GM21737 (cell line): ENCODE measurements around the gene EFHC1.

Experiments used
- ATAC-seq: cut with Tn5 transposase; IDR thresholded peaks from one replicate; pipeline ENCODE4 v1.9.1; 2021; ENCODE audit warnings: mild to moderate bottlenecking, moderate library complexity; ENCODE audit not compliant: unreplicated experiment

The EFHC1 gene

DNA sequence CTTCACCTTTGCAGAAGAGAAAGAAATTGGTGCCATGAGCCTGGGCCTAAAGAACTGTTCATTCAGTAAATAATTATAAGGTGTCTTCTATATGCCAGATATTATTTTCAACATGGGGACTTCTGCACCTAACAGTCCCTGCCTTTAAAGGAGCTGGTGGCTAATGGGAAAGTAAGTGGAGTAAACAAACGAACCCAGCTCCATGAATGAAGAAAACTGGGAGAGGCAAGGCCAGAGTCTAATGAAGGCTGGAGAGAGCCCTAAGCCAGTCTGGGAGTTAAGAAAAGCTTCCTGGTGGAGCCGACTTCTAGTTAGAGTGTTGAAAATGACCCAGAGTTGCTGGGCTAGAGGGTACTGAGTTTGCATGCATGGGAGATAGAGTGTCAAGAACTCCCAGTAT lies 24.2 kb upstream of the EFHC1 start:
- ATAC-seq, result no peak

DNA sequence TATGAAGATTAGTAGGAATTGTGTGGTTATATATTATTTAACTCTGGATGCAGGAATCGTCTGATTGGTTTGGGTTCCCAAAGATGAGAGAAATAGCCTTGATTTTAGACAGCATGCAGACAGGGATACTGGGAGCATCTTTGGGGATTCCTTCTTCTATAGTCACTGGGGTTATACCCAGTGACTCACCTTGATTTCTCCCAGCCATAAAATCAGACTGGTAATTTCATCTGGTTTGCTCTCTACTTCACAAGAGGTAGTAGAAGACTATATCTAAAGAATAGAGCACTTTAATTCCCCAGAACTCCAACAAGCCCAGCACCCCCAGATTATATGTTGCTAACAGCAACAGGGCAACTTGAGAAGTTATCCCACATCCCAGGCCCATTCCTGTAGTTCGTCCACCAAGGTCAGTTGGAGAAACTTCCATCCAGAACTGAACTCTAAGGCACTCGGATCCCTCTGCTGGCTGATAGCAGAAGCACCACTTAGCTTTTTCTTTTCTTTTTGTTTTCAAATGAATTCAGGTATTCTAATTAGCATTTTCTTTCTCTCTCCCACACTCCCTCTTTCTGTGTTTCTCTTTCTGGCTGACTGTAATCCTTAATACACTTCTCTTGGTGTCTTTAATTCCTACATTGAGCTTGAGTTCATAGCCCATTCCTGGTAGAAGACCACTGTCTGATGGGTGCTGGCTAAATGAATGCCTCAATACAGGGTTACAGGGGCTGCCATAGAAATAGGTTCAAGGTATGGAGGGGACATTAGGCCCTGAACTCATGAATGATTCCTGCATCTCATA lies 20.4 kb upstream of the EFHC1 start:
- no peak for ATAC-seq

DNA sequence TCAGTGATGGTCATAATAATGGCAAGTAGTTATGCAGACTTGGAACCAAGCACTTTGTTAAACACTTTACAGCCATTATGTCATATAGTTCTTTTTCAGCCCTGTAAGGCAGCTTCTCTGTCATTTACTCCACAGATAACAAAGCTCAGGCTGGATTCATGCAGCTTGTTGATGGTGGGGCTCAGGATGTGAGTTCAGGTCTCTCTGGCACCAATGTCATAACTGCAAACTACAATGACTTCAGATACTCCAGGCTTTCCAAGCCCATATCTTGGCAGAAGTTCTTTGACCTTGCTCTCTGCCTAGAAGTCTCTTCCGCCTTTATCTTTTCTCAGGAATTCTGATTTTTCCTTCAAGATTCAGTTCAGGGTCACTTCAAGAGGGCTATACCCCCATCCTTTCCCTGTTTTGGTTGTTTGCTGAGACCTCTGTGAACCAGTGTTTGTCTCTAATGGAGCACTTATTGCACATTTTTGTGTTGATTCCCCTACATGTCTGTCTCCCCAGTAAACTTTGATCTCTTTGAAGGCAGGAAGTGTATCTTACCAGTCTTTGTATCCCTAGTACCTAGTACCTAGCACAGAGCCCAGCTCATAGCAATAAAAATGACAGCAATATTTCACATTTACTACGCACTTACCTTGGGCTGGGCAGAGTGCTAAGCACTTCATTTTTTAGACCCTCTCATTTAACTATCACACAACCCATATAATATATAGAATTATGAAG lies 19.7 kb upstream of the EFHC1 start:
- no peak for ATAC-seq

DNA sequence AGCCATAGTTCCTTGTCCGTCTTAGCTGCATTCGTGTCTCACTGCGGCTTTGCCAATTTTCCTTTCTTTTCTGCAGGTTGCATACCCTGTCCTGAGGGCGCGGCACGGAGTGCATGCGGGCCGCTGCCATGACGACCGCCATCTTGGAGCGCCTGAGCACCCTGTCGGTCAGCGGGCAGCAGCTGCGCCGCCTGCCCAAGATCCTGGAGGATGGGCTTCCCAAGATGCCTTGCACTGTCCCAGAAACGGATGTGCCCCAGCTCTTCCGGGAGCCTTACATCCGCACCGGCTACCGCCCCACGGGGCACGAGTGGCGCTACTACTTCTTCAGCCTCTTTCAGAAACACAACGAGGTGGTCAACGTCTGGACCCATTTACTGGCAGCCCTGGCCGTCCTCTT lies 17.1 kb upstream of the EFHC1 start:
- no peak for ATAC-seq

DNA sequence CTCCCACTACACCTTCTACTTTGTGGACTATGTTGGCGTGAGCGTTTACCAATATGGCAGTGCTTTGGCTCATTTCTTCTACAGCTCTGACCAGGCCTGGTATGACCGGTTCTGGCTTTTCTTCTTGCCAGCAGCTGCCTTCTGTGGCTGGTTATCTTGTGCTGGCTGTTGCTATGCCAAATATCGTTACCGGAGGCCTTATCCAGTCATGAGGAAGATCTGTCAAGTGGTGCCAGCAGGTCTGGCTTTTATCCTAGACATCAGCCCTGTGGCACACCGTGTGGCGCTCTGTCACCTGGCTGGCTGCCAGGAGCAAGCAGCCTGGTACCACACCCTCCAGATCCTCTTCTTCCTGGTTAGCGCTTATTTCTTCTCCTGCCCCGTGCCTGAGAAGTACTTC lies 16.5 kb upstream of the EFHC1 start:
- no peak for ATAC-seq

DNA sequence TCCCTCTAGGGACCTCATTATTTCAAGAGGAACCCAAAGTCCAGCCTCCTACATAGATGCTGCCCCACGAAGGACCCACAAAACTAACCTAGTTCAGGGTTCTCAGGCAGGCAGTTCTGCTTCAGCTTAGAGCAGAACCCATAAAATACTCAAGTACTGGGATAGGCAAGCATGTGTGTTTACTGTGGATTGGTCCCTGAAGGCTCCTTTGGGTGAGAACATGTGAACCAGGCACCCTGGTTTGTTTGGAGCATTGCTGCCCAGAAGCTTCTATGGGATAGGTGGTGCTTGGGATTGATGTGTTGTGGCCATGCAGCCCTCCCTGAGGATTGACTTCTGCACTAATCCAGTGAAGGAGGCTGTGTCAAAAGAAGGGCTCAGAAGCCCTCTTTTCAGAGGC lies 14.9 kb upstream of the EFHC1 start:
- ATAC-seq, result no peak

DNA sequence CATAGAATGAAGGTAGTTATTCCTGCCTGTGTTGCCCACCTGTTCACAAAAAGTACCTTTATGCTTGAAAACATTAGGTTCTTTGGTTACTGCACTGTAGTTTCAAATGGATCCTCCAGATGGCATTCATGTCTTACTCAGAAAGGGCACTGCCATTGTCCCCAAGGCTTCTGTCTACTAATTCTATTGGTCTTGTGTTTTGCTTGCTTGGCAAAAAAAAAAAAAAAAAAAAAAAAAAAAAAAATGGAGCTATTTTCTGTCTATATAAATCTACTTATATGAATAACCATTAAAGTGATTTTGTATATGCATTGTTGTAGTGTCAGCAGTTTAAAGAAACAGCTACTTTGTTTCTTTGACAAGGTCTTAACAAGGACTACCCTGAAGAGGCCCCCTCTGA lies 12.7 kb upstream of the EFHC1 start:
- ATAC-seq, result peak; percentile 67

DNA sequence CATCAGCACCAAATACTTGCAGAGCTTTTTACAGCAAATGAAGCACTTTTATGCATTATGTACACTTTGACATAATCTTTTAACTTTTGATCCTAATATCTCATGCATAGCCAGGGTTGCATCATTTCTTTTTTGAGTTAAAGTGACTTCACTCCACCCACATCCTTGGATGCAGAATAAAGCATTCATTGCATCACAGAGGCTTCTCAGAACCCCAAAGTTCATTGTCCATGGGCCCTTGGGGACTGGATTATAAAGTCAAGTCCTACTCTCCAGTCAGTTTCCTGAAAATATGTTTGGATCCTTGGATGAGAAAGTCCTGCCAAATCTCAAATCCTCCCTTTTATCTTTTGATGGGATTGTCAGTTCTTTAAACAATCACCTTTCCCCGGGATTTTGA lies 10.6 kb upstream of the EFHC1 start:
- no peak for ATAC-seq

DNA sequence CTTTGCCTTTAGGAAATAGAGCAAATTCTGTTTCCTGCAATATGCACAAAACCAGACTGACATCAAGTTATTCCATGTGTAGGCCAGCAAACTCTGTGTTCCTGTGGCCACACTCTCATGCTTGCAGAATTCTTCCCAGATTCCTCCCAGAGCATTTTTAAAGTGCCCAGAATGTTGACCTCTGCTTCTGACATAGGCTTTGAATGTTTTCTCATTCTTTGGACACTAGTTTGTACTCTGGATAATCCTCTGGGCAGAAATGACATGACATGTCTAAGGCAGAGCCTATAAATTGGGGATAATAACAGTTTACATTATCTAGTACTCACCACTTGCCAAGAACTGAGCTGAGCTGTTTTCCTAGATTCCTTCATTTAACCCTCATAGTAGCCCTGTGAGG lies 9.2 kb upstream of the EFHC1 start:
- ATAC-seq, result no peak

DNA sequence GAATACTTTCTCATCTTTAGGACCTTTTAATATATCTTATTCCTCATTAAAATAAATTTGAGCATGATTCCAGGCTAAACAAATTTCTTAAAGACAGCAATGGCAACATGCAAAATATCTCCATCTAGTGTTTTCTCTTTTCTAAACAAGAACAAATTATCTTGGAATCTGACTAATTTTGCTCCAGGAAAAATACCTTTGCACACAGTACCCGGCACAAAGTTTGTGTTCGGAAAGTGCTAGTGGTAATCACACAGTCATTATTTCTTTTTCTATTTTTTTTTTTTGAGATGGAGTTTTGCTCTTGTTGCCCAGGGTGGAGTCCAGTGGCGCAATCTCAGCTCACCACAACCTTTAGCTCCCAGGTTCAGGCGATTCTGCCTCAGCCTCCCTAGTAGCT lies 8.2 kb upstream of the EFHC1 start:
- no peak for ATAC-seq

DNA sequence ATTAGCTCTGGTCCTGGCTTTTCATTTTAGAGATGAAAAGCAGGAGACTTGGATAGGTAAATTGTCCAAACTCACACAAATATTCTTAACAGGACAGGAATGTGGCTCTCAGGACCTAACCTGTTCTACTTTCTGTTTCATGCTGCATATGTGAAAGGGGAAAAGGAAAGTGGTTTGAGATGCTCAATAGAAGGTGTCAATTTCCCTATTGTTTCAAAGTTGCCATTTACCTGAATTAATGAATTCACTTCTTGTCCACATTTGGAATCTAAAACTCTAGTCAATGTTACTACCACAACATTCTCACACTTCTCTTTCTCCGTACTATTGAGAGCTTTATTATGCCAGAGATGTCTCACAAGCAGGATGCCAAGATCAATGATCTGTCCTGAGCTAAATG lies 4.8 kb upstream of the EFHC1 start:
- ATAC-seq, result no peak

DNA sequence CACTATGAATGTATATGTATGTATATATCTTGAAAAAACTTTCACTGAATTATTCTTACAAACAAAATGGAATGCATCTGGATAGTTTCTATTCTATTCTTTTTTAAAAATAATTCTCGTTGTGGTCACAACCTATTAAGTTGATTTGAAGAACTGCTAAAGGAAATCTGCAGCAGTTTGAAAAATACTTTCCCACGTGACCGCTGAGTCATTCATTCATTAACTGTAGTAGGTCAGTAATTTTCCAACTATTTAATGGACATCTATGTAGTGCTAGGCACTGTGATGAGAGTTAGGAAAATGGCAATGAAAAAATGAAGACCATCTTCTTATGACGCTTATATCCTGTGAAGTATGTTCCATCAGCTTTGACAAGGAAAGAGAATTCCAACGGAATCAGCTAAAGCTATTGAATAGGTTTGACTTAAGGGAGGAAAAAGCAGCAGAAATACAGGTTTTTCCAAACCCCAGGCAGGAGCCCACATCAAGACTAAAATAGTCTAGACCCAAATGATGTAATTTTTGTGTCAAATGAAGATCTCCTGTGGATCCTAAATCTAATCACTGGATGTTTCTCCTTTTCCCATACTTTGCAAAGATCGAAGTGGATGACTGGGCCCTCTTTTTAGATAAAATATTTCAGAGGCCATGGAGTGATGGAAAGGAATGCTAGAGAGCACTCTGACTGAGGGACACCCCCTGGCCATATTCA lies 4.1 kb upstream of the EFHC1 start:
- no peak for ATAC-seq

DNA sequence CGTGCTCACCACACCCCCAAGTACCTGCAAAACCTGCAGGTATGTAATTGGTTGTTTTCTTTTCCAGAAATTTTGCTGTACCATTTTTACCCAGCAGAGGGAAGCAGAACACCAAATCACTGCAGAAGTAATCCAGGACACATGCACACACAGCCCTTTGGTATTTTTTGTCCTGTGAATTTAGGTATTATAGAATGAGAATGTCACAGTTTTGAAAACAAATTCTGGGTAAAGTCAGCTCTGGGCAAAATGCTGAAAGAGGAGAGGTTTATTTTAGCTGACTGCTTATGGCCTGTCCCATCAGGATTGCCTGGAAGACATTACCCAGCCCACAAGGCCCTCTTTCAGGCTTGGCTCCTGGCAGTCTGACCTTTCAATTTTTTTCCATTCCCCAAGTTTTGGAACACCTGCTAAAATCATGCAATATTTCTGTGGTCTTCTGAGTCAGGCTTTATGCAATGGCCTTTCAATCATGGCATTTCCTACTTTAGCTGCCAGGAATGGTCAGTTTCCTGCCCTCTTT lies 3.5 kb upstream of the EFHC1 start:
- no peak for ATAC-seq

DNA sequence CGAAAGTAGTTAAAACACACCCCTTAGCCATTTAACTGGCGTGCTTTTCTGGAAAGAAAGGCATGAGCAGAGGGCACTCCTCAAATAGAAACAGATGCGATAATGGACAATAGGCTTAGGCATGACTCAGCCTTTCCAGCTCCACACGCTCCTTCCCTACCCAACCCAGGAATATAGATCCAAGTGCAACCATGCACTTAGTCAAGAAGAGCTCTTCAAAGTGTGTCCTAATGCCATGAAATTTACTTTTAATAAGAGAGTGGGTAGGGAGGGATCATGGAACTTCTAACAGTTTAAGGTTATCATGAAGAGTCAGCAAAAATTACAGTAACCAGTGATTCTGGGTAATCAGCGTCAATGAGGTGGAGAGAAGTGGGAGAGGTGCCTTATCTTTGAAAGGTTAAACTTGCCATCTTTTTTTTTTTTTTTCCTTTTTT lies 2.4 kb upstream of the EFHC1 start:
- ATAC-seq, result no peak

DNA sequence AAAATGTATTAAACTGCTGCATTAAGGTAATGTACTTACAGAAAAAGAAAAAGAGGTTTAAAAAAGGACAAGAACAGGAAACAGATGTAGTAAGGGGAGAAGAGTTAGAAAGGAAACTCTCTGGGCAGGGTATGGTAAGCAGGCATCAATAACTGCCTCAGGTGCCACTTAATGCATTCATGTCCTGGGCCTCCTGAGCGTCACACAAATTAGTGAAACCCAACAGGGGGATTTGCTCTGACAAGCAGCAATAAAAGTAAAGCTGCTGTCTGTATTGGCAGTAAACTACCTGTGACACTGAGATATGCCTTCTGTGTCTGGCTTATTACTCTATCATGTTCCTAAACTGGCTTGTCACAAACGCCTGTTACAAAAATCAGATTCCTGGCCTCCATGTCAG lies 1.5 kb upstream of the EFHC1 start:
- no peak for ATAC-seq

DNA sequence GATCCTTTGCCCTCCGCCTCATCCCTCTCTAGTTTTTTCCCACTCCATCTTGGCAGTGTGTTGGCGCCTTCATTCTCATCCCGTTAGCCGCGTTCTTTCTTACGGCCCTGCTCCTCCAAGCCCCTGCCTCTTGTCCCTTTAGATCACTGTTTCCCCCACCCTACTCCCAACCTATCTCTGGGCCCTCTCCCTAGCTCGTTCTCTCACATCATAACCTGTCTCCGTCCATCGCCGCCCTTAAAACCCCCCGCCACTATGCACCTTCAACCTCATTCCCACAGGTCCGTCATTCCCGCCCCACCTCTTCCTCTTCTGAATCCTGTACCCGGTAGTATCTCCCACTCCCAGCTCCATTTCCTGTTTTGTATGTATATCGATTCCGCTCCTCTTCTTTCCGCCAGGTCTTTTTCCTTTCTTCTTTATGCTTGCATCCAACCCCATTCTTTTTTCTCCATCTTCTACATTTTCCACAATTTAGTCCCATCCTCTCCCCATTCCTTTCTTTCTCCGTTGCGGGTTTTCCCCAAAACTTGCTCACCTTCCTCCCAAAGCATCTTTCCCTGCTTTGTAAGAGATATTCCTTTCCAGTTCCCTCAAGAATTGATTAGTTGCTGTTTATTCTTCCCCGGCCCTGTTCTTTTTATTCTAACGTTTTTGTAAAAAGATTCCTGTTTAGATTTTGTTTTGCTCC lies 671 bp downstream of the EFHC1 start:
- ATAC-seq, result no peak

DNA sequence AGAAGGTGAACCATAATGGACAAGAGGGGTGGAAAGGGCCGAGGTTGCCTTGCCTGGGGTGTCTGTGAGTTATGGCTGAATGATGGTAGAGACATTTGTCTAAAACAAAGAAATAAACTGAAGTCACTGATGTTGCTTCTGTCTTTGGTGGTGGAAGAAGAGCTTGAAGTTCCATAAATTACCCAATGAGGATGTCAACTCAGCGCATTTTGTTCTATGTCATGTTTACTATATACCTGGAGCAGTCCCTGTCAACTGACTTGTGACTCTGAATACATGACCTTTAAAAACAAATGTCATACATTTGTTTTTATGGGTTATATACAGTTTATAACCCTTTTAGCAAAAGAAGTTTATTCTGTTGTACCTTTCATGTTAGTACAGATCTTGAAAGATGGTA lies 2.0 kb downstream of the EFHC1 start:
- no peak for ATAC-seq

DNA sequence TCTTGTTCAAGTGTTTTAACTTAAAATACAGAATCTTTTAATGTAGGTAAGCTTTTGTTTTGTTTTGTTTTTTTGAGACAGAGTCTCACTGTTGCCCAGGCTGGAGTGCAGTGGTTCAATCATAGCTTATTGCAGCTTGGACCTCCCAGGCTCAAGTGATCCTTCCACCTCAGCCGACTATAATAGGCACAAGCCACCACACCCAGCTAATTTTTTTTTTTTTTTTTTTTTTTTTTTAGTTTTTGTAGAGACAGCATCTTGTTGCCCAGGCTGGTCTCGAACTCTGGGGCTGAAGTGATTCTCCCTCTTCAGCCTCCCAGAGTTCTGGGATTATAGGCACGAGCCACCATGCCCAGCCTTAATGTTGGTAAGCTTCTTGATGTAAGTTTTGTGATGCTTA lies 3.3 kb downstream of the EFHC1 start:
- ATAC-seq, result no peak

DNA sequence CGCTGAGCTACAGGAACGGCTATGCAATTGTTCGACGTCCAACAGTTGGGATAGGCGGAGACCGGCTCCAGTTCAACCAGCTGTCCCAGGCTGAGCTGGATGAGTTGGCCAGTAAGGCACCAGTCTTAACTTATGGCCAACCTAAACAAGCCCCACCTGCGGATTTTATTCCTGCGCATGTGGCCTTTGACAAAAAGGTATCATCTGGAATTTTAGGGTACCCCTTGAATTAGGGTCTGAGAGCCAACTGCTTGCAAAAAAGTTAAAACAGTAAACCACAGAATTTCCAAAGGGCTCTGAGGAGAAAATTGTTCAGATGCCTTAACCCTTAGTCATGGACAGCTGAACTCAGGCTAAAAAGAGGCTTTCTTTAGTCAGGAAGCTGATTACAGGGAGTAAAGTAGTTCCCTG lies 3.8 kb downstream of the EFHC1 start:
- no peak for ATAC-seq

DNA sequence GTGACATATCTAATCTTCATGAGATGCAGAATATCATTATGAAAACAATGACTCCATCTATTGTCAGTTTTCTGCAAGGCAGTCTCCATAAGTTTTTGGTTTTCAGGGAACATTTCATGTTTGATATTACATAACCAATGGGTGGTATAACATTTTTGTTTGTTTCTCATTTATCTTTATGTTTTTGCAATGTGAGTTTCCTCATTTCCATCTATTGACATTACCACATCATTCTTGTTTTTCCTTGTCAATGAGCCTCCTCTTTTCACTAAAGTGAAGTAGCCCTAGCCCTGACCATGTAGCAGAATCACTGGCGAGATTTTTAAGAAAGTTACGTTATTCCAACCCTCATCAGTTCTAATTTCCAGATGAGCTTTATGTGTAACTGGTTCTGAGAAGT lies 4.4 kb downstream of the EFHC1 start:
- no peak for ATAC-seq

DNA sequence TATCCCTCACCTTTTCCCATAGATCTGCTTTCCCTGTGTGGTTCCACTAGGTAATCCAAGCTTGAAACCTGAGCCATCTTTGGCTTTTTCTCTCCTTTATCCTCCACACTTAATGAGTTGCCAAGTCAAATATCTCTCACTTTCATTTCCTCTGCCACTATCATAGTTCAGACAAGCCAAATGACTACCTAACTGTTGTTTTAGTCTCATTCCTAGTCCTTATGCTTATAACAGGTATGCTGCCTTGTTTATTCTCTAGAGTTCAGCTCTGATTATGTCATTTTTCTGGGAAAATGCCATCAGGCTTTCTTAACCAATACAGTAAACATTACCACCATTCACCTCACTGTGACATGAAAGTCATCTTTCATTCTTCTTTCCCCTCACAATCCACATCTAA lies 6.5 kb downstream of the EFHC1 start:
- ATAC-seq, result no peak
